GM15510 (cell line): Measurements from ENCODE around the gene AKR1B1.

ENCODE experiments used
- POLR2A ChIP-seq: IDR thresholded peaks from 3 replicates; pipeline ENCODE4 v1.6.1; 2011; ENCODE audit warnings: borderline replicate concordance; ENCODE audit not compliant: insufficient read length; ENCODE audit errors: extremely low read depth

The AKR1B1 gene

DNA sequence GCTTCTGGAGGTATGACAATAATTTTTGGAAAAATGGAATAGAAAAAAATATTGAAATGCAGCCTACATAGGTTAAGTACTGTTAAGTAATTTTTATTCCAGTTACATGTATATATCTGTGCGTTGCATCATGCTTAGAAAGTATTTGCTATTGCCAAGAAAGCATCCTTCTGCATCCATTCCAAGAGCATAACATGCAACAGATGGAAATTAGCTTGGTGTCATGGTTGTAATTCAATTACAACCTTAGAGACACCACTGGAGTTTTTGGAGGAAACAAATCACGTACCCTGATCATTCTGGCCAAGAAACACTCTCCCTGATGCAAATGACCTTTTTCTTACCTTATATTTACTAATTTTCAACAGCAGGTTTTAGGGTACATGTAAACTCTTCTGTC is 1.7 kb downstream of the AKR1B1 start:
- no peak for TF ChIP-seq POLR2A

GRCh38 chr7:134454277-134454676 is 4.6 kb downstream of the AKR1B1 start:
- TF ChIP-seq POLR2A: no peak

DNA sequence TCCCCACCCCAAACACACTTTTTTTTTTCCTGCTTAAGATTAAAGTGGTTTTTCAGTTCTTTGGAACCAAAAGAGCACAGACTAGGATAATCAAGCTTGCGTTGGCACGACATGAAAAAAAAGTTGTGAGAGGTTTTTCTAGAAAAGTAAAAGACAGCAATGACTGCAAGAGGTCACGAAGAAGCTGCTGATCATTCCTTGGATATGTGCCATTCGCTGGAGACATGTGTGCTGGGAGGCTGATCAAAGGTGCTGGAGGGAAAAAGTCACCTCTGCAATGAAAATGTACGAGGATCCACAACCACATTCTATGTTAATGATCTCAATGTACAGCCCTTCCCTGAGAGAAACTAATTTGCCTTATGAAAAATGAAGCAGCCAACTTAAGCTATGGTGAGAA is 5.4 kb downstream of the AKR1B1 start:
- no peak for TF ChIP-seq POLR2A

DNA sequence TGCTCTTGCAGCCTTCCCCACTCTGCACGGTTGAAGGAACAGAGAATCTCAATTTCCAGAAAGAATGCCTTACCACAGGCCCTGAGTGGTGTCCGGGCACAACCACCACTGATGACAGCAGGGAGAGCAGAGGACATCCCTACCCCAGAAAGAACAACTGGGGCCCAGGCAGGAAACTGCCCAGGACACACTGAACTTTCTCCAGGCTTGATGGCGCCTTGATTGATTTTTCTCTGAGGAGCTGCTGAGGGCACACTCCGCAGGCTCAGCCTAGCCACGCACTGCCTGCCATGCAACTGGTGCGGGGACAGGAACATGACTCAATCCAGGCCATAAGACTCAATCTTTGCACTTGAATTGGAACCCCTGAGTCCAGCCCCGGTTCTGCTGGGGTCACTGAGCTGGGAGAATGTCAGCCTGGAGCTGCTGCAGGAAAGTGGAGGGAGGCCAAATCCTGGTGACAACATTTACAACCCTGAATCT is 5.9 kb downstream of the AKR1B1 start:
- TF ChIP-seq POLR2A: no peak

DNA sequence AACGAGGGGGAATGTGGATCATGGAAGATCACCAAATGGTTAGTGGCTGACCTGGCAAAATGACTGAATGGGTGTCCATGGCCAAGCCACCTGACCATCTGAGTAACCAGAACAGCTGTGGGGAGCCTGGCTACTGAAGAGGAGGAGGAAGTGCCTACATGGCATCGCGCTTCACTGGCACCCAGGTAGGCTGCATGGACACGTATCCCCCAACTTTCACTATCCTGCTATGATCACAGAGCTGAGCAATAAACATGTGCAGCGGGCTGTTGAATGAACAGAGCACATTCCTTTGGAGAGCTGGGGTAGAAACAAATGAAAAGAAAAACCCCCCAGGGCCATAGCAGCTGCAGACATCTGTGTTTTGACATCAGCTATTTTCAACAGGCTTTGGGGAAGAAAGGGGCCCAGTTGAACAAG is 6.5 kb downstream of the AKR1B1 start:
- no peak for TF ChIP-seq POLR2A

DNA sequence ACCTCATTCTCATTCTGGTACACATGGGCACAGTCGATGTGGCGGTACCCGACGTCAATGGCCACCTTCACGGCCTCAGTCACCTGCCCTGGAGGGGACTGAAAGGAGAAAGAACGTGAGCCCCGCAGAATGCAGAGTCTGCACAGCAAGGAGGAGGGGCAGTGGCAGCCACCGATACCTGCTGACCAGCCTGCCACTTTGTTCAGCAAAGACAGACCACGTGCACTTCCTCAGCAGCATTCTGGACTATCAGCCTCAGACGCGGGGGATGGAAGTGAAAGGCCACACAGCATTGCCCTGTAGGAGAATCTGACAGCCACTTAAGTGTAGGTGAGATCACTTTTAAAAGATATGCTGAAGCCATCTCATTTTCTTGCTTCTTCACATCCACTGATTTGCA is 7.2 kb downstream of the AKR1B1 start:
- no peak for TF ChIP-seq POLR2A

- no peak for TF ChIP-seq POLR2A
Measured at GRCh38 chr7:134450294-134451000, 8.5 kb downstream of the AKR1B1 start.

- TF ChIP-seq POLR2A: no peak
Measured at GRCh38 chr7:134449680-134450079, 9.2 kb downstream of the AKR1B1 start.

- no peak for TF ChIP-seq POLR2A
Measured at GRCh38 chr7:134448356-134449229, 10.3 kb downstream of the AKR1B1 start.

DNA sequence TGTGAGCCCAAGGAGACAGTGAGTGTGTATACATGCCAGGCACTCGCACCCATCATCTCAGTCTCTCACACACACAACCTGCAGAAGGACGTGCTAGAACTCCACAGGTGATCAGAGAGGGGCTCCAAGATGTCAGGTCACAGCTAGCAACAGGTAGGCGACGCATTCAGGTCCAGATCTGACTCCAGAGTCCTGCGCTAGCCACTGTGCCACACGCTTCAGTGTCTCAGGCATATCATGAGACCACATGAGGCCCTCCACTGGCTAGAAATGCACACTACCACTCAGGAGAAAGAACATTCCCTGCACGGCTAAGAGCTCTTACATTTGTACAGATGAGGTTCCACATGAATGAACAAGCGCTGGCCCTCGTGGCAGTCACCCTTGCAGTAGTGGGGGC is 11.5 kb downstream of the AKR1B1 start:
- TF ChIP-seq POLR2A: no peak

DNA sequence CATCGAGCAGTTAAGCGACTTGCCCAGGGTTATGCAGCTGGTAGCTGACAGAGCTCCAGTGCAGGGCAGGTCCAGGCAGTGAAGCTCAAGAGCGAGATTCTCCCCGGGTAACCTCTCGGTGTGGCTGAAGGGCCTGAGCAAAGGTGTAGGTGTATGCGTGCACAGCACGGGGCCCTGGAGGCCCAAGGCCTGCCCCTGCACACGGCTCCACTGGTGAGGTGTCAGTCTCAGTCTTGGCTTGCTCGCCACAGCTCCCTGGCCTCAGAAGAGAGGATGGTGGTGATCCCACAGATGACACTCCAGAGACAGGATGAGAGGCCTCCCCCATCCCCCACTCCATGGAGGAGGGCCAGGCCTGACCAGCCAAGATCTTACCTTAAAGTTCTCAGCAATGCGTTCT is 12.0 kb downstream of the AKR1B1 start:
- TF ChIP-seq POLR2A: no peak

DNA sequence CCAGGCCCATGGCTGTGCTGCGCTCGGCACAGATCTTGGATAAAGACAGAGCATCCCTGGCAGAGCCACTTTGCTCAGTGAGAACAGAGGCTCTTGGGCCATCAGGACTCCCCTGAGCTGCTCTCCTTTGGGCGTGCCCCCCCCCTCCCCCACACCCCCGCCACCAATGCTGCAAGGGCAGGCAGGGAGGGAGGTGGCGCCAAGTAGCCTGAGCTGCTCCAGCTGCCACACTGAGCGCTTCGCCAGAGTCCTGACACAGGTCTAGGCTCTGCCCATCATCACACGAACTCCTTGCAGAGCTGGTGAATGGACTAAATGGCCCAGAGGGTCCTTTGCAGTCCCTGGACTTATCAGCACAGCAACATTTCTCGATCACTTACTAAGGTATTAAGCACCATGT is 12.5 kb downstream of the AKR1B1 start:
- no peak for TF ChIP-seq POLR2A

GRCh38 chr7:134444961-134445315 is 14.0 kb downstream of the AKR1B1 start:
- TF ChIP-seq POLR2A: no peak

DNA sequence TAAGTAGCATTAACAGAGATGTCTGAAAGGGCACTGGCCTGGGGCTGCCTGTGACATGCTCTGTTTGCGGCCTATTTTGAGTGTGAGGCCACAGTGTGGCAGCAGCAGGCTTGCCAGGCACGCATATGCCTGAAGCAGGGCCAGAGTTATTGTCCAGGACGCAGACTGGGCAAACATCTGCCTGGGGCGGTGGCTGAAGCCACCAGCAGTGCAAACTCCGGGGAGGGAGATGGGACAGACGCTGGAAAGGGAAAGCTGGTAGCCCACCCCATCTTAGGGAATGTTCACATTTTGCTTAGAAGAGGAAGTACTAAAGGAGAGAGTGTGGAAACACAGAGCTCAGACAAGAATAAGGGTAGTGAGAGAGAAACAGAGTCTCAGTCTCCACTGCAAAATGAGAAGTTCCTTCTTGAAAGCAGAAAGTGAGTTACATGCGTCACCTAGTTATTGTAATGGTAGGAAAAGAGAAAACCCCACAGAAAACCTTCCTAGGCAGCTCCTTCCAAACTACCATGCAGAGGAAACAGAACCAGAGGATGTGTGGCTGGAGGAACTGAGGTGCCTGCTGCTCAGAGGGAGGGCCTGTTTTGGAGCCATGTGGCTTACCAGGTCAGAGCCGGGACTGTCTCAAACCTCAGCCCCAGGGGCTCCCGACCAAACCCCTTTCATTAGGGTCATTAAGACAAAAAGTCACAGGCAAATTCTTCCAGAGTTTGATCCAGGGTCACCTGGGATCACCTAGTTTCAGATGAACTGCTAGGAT is 14.5 kb downstream of the AKR1B1 start:
- no peak for TF ChIP-seq POLR2A
